H1 (cell line): Measurements from ENCODE around the gene RGS11. TPM values are rescaled to one million over a fixed set of nuclear protein-coding genes. Genes with fewer than 3 reads are reported as not detected.

ENCODE experiments used
- CTCF ChIA-PET: fragments of 300-600 bp; sonication (Branson Sonifier 250); formaldehyde crosslinking; loops from one replicate; lab custom pipeline; 2021; ENCODE audit not compliant: partially characterized antibody; lab: Charles Lee
- POLR2A ChIA-PET: fragments of 300-600 bp; sonication (Branson Sonifier 250); formaldehyde crosslinking; loops from one replicate; lab custom pipeline; 2021; ENCODE audit warnings: inconsistent platforms; ENCODE audit not compliant: partially characterized antibody; lab: Charles Lee
- DNase-seq, 2 experiments: peaks; one replicate each; pipeline versions ENCODE4 v3.0.0 to v3.0.0-alpha.2; 2010 to 2022; ENCODE audit warnings: low spot score in 2 of 2, low read depth in 1 of 2, mixed read lengths in 1 of 2
- FAIRE-seq: peaks from 2 replicates; lab custom pipeline; 2011; peaks lifted over from hg19 to GRCh38; lab: Jason Lieb, UNC
- H2AFZ ChIP-seq: 2 replicates; pipeline ENCODE4 v1.8.1; 2012; ENCODE audit warnings: low read length, inconsistent platforms
- H2AK5ac ChIP-seq: 2 replicates; pipeline ENCODE4 v1.6.1; 2013; ENCODE audit warnings: low read depth, low read length
- H2BK120ac ChIP-seq: replicated peaks from 2 replicates; pipeline ENCODE3; 2013; ENCODE audit warnings: low read depth, low read length, inconsistent platforms
- H2BK12ac ChIP-seq: 2 replicates; pipeline ENCODE4 v1.6.1; 2013; ENCODE audit warnings: low read depth, low read length
- H2BK15ac ChIP-seq: 2 replicates; pipeline ENCODE4 v1.6.1; 2013; ENCODE audit warnings: low read length
- H2BK20ac ChIP-seq: 2 replicates; pipeline ENCODE4 v1.6.1; 2013; ENCODE audit warnings: low read length
- H2BK5ac ChIP-seq: 2 replicates; pipeline ENCODE4 v1.6.1; 2013; ENCODE audit warnings: low read depth, low read length
- H3K14ac ChIP-seq: 2 replicates; pipeline ENCODE4 v1.6.1; 2013; ENCODE audit warnings: inconsistent platforms; ENCODE audit not compliant: insufficient read length
- H3K18ac ChIP-seq: 2 replicates; pipeline ENCODE4 v1.6.1; 2013; ENCODE audit warnings: low read length; ENCODE audit errors: extremely low read depth
- H3K23ac ChIP-seq: 2 replicates; pipeline ENCODE4 v1.6.1; 2013; ENCODE audit warnings: inconsistent platforms; ENCODE audit not compliant: insufficient read length
- H3K23me2 ChIP-seq: 2 replicates; pipeline ENCODE4 v1.6.1; 2013; ENCODE audit warnings: low read depth, low read length
- H3K27ac ChIP-seq: 2 replicates; pipeline ENCODE4 v1.6.1; 2011; ENCODE audit warnings: low read depth, low read length, inconsistent platforms
- H3K27me3 ChIP-seq, 4 experiments: replicated peaks in 1 of 4; 1 replicate in 1 of 4; 2 replicates in 3 of 4; pipeline versions ENCODE4 v1.6.1 to v1.8.1; 2011 to 2013; ENCODE audit warnings: low read length in 3 of 4, mild to moderate bottlenecking in 3 of 4, inconsistent platforms in 2 of 4, mixed read lengths in 2 of 4, moderate library complexity in 1 of 4; ENCODE audit not compliant: control insufficient read depth in 3 of 4, insufficient read depth in 3 of 4; ENCODE audit errors: extremely low read depth in 1 of 4
- H3K36me3 ChIP-seq, 4 experiments: 2 replicates each; pipeline versions ENCODE4 v1.6.1 to v1.8.1; 2011 to 2013; ENCODE audit warnings: mild to moderate bottlenecking in 4 of 4, low read length in 3 of 4, moderate library complexity in 2 of 4, control low read depth in 1 of 4, inconsistent platforms in 1 of 4; ENCODE audit not compliant: insufficient read depth in 4 of 4, control insufficient read depth in 2 of 4
- H3K4ac ChIP-seq: replicated peaks from 2 replicates; pipeline ENCODE3; 2013; ENCODE audit warnings: low read length, low read depth, mixed read lengths, inconsistent platforms; ENCODE audit not compliant: insufficient read length
- H3K4me1 ChIP-seq, 4 experiments: replicated peaks in 1 of 4; 1 replicate in 1 of 4; 2 replicates in 3 of 4; pipeline versions ENCODE4 v1.6.1 to v1.8.1; 2011 to 2013; ENCODE audit warnings: low read length in 3 of 4, inconsistent platforms in 2 of 4, mixed read lengths in 1 of 4; ENCODE audit not compliant: insufficient read depth in 4 of 4, control insufficient read depth in 3 of 4
- H3K4me2 ChIP-seq, 2 experiments: 2 replicates each; pipeline versions ENCODE4 v1.6.1 to v1.8.1; 2011 to 2013; ENCODE audit warnings: low read depth in 2 of 2, low read length in 2 of 2, control low read depth in 1 of 2, inconsistent platforms in 1 of 2, mild to moderate bottlenecking in 1 of 2; ENCODE audit not compliant: insufficient read depth in 1 of 2
- H3K4me3 ChIP-seq, 4 experiments: fragments of 200-600, 300-600 bp in 1 of 4; sonication (generic), shearing (Covaris generic), sonication (Bioruptor Twin) in 1 of 4; 2 replicates each; pipeline versions ENCODE4 v1.5.1 to v1.8.1; 2011 to 2016; ENCODE audit warnings: low read length in 4 of 4, low read depth in 3 of 4, control low read depth in 2 of 4, inconsistent platforms in 2 of 4, mild to moderate bottlenecking in 2 of 4, mixed read lengths in 1 of 4, moderate library complexity in 1 of 4; ENCODE audit not compliant: insufficient read depth in 2 of 4; ENCODE audit errors: extremely low read depth in 1 of 4
- H3K56ac ChIP-seq: replicated peaks from 2 replicates; pipeline ENCODE3; 2013; ENCODE audit warnings: low read depth, mild to moderate bottlenecking, mixed read lengths, low read length, inconsistent platforms; ENCODE audit not compliant: insufficient read length
- H3K79me1 ChIP-seq: 2 replicates; pipeline ENCODE4 v1.6.1; 2013; ENCODE audit warnings: low read depth, low read length, control low read depth
- H3K79me2 ChIP-seq, 2 experiments: 2 replicates each; pipeline versions ENCODE4 v1.6.1 to v1.8.1; 2012 to 2013; ENCODE audit warnings: low read length in 2 of 2, mild to moderate bottlenecking in 2 of 2, inconsistent platforms in 1 of 2; ENCODE audit not compliant: insufficient read depth in 2 of 2, control insufficient read depth in 1 of 2
- H3K9ac ChIP-seq, 4 experiments: replicated peaks in 1 of 4; 1 replicate in 1 of 4; 2 replicates in 3 of 4; pipeline versions ENCODE4 v1.6.1 to v1.8.1; 2011 to 2013; ENCODE audit warnings: low read depth in 3 of 4, low read length in 3 of 4, control low read depth in 2 of 4, mild to moderate bottlenecking in 2 of 4, moderate library complexity in 2 of 4, inconsistent platforms in 1 of 4; ENCODE audit errors: extremely low read depth in 1 of 4
- H3K9me3 ChIP-seq, 2 experiments: 2 replicates each; pipeline versions ENCODE4 v1.6.1 to v1.8.1; 2012 to 2013; ENCODE audit warnings: mild to moderate bottlenecking in 2 of 2, moderate library complexity in 2 of 2, control low read depth in 1 of 2, inconsistent platforms in 1 of 2, low read depth in 1 of 2, low read length in 1 of 2, mixed read lengths in 1 of 2; ENCODE audit not compliant: insufficient read depth in 2 of 2
- H4K20me1 ChIP-seq, 2 experiments: replicated peaks in 1 of 2; 2 replicates each; pipeline versions ENCODE3 to v1.8.1; 2011 to 2013; ENCODE audit warnings: inconsistent platforms in 2 of 2, low read length in 2 of 2, mild to moderate bottlenecking in 1 of 2; ENCODE audit not compliant: insufficient read depth in 2 of 2, control insufficient read depth in 1 of 2
- H4K5ac ChIP-seq: 2 replicates; pipeline ENCODE4 v1.6.1; 2013; ENCODE audit warnings: low read length, low read depth, mixed read lengths, inconsistent platforms; ENCODE audit not compliant: insufficient read length
- H4K8ac ChIP-seq: 2 replicates; pipeline ENCODE4 v1.8.0; 2013; ENCODE audit warnings: mild to moderate bottlenecking, moderate library complexity, low read length, inconsistent platforms; ENCODE audit not compliant: insufficient read depth; ENCODE audit errors: extremely low read depth
- H4K91ac ChIP-seq: replicated peaks from 2 replicates; pipeline ENCODE3; 2013; ENCODE audit warnings: low read length, mixed read lengths, inconsistent platforms; ENCODE audit not compliant: insufficient read length
- JUND ChIP-seq: IDR thresholded peaks from 2 replicates; pipeline ENCODE4 v1.6.1; 2011; ENCODE audit warnings: mild to moderate bottlenecking, improper control_type of control experiment, low read length
- NANOG ChIP-seq: IDR thresholded peaks from 2 replicates; pipeline ENCODE4 v1.6.1; 2011; ENCODE audit warnings: low read length, low read depth, mild to moderate bottlenecking, inconsistent platforms; ENCODE audit not compliant: insufficient read depth, poor library complexity, severe bottlenecking
- POU5F1 ChIP-seq: IDR thresholded peaks from 2 replicates; pipeline ENCODE4 v1.6.1; 2011; ENCODE audit warnings: low read depth, mild to moderate bottlenecking, low read length, moderate library complexity
- RNF2 ChIP-seq: fragments of 200-900, 300-1000 bp; sonication (generic); IDR thresholded peaks from 2 replicates; pipeline ENCODE4 v1.7.1; 2016; ENCODE audit warnings: borderline replicate concordance, low read depth, mild to moderate bottlenecking, antibody characterized with exemption, low read length; ENCODE audit not compliant: poor library complexity, severe bottlenecking; ENCODE audit errors: missing control alignments
- SAP30 ChIP-seq: fragments of 300-600 bp; sonication (generic); IDR thresholded peaks from 2 replicates; pipeline ENCODE4 v1.7.1; 2012; ENCODE audit warnings: low read length, moderate library complexity, mild to moderate bottlenecking, inconsistent platforms; ENCODE audit not compliant: insufficient read depth, insufficient replicate concordance
- WGBS, 2 experiments: shearing (Covaris generic) in 1 of 2; methylation state at CpG; one replicate each; pipeline versions ENCODE4 v1.1.6 to v1.1.7; 2013 to 2015; ENCODE audit warnings: low lambda C conversion rate in 2 of 2, mixed read lengths in 2 of 2, inconsistent platforms in 1 of 2, low coverage in 1 of 2, missing lambda C conversion rate in 1 of 2; ENCODE audit not compliant: insufficient replicate concordance in 2 of 2, insufficient coverage in 1 of 2, insufficient read length in 1 of 2; ENCODE audit errors: extremely low coverage in 1 of 2, missing lambda C conversion rate in 1 of 2; 5-methylcytosine and 5-hydroxymethylcytosine counted together
- polyA plus RNA-seq, 7 experiments: library from polyadenylated mRNA; depleted of rRNA in 3 of 7; stranded (reverse) in 5 of 7; unstranded in 2 of 7; fragments of >200 nt in 5 of 7; fragments of 200-250 nt in 2 of 7; gene quantifications; 1 replicate in 5 of 7; 2 replicates in 1 of 7; 4 replicates in 1 of 7; pipeline versions ENCODE4 v1.2.1 to v1.2.3, GENCODE V29; 2011 to 2013; ENCODE audit warnings: missing spikeins in 2 of 7, mixed read lengths in 2 of 7
- total RNA-seq: library from RNA; stranded (reverse); fragmentation: NEBNext Ultra II Directional; extraction: Animal tissue kit (Norgen Biotek cat#: 25700); gene quantifications from 2 replicates; pipeline ENCODE4 v1.2.1, GENCODE V29; 2021

Gene RGS11
- total and polyA plus RNA-seq, 2 of the 8 experiments (the other 6 are each of a cell fraction or from before 2014, with no cell fraction given), result 0.84 to 1.2 TPM

DNA sequence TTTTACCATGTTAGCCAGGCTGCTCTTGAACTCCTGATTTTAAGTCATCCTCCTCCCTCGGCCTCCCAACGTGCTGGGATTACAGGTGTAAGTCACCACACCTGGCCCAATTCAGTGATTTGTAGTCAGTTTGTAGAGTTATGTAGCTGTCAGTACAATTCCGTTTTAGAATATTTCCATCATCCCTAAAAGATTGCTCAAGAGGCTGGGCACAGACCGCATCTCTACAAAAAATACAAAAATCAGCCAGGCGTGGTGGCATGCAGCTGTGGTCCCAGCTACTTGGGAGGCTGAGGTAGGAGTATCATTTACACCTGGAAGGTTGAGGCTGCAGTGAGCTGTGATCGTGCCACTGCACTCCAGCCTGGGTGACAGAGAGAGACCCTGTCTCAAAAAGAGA lies 20.6 kb downstream of the RGS11 start:
- H2BK5ac ChIP-seq, result no peak overlapping the region
- H3K4me3 ChIP-seq, result no peak overlapping the region
- TF ChIP-seq NANOG (no peak), JUND (no peak), POU5F1 (no peak), RNF2 (no peak), SAP30 (no peak)
- H3K18ac ChIP-seq, result no peak overlapping the region
- H3K79me1 ChIP-seq, result no peaks in the 10 kb centered on the region; the same call in none of the 2 replicates
- no peak overlapping the region for H4K5ac ChIP-seq
- no peaks in the 10 kb centered on the region for H3K4me1 ChIP-seq
- H3K14ac ChIP-seq, result no peak overlapping the region
- H2AFZ ChIP-seq, result no peak overlapping the region
- no peaks in the 10 kb centered on the region for H3K79me2 ChIP-seq
- H2BK12ac ChIP-seq, result no peak overlapping the region
- H3K23ac ChIP-seq, result no peak overlapping the region
- H2BK20ac ChIP-seq, result no peak overlapping the region
- H3K56ac ChIP-seq, result no peak overlapping the region
- no peaks in the 10 kb centered on the region for H3K27me3 ChIP-seq
- FAIRE-seq, result no peak
- H3K4ac ChIP-seq, result no peak overlapping the region
- WGBS, 2 experiments, result 87% methylated on average over 6 of the region's 6 CpGs; no CpG with 5 or more reads in 1 of the 2 experiments
- ChIA-PET POLR2A (interaction anchor here (0.6 to 2.3 kb wide), 3 partner anchors 15 to 81 kb away, joined by 3 to 6 read pairs (median 5); partner anchors contain the start of gene LUC7L), CTCF (interaction anchor here (0.9 to 1.4 kb wide), 5 partner anchors 11 to 232 kb away, joined by 3 to 4 read pairs (median 3); no protein-coding TSS in a partner anchor)
- DNase-seq, result no peak
- no peak overlapping the region for H3K9ac ChIP-seq
- no peak overlapping the region for H2BK120ac ChIP-seq
- no peak overlapping the region for H2BK15ac ChIP-seq
- peaks cover under 1 to 3% of the 10 kb centered on the region in 2 experiments for H4K20me1 ChIP-seq
- no peak overlapping the region for H3K4me2 ChIP-seq
- peaks cover 2 to 19% (median 3%) of the 10 kb centered on the region in 4 experiments; a peak in 5 of 8 replicates for H3K36me3 ChIP-seq
- H3K23me2 ChIP-seq, result no peaks in the 10 kb centered on the region
- no peak overlapping the region for H4K91ac ChIP-seq
- no peak overlapping the region for H3K27ac ChIP-seq
- no peaks in the 10 kb centered on the region for H3K9me3 ChIP-seq
- no peak overlapping the region for H2AK5ac ChIP-seq
- H4K8ac ChIP-seq, result no peak overlapping the region
